PC-9 (cell line): ENCODE results near the gene TRIM34. TPM values are rescaled to one million over a fixed set of nuclear protein-coding genes. Genes with fewer than 3 reads are reported as not detected.

Source experiments
- BruUV-seq: library from RNA; stranded (reverse); fragments of 400-500 nt; replicated peaks from 2 replicates; lab custom pipeline; 2021; lab: Mats Ljungman, UMichigan
- CTCF ChIA-PET: fragments of 300-600 bp; sonication (Branson Sonifier 250); formaldehyde crosslinking; loops from one replicate; lab custom pipeline; 2022; ENCODE audit warnings: antibody characterized with exemption; lab: Charles Lee
- POLR2A ChIA-PET: fragments of 300-600 bp; sonication (Branson Sonifier 250); formaldehyde crosslinking; loops from one replicate; lab custom pipeline; 2022; ENCODE audit warnings: antibody characterized with exemption; ENCODE audit not compliant: unreplicated experiment; lab: Charles Lee
- DNase-seq, 2 experiments: peaks; one replicate each; pipeline versions ENCODE4 v3.0.0 to v3.0.0-alpha.2; 2015 to 2022; ENCODE audit warnings: mixed read lengths in 1 of 2
- H2AFZ ChIP-seq: fragments of 200-600 bp; sonication (generic); 2 replicates; pipeline ENCODE4 v1.8.1; 2017; ENCODE audit warnings: antibody characterized with exemption
- H3F3A ChIP-seq: fragments of 200-600 bp; sonication (generic); 2 replicates; pipeline ENCODE4 v1.8.1; 2017; ENCODE audit warnings: antibody characterized with exemption, mild to moderate bottlenecking, low read depth; ENCODE audit not compliant: insufficient read depth
- H3K27ac ChIP-seq: fragments of 200-600 bp; sonication (generic); 2 replicates; pipeline ENCODE4 v1.6.1; 2016; ENCODE audit warnings: mixed run types
- H3K27me3 ChIP-seq: fragments of 200-600 bp; sonication (generic); 2 replicates; pipeline ENCODE4 v1.6.1; 2016; ENCODE audit warnings: low read depth, mixed run types; ENCODE audit not compliant: insufficient read depth
- H3K36me3 ChIP-seq: fragments of 200-600 bp; sonication (generic); 2 replicates; pipeline ENCODE4 v1.6.1; 2016; ENCODE audit warnings: low read depth, mixed run types
- H3K4me1 ChIP-seq: fragments of 200-600 bp; sonication (generic); replicated peaks from 2 replicates; pipeline ENCODE4 v1.6.1; 2016; ENCODE audit warnings: mixed run types; ENCODE audit not compliant: insufficient read depth
- H3K4me2 ChIP-seq: fragments of 200-600 bp; sonication (generic); 2 replicates; pipeline ENCODE4 v1.6.1; 2017; ENCODE audit warnings: mixed run types
- H3K4me3 ChIP-seq: fragments of 200-600 bp; sonication (generic); 2 replicates; pipeline ENCODE4 v1.6.1; 2016; ENCODE audit warnings: mixed run types
- H3K79me2 ChIP-seq: fragments of 200-600 bp; sonication (generic); 2 replicates; pipeline ENCODE4 v1.6.1; 2017; ENCODE audit warnings: low read depth, mixed run types
- H3K9me2 ChIP-seq: fragments of 200-600 bp; sonication (generic); 2 replicates; pipeline ENCODE4 v1.8.1; 2017; ENCODE audit warnings: mild to moderate bottlenecking; ENCODE audit not compliant: insufficient read depth
- H3K9me3 ChIP-seq: fragments of 200-600 bp; sonication (generic); 2 replicates; pipeline ENCODE4 v1.8.1; 2016; ENCODE audit warnings: low read depth; ENCODE audit not compliant: insufficient read depth
- H4K20me1 ChIP-seq: fragments of 200-600 bp; sonication (generic); 2 replicates; pipeline ENCODE4 v1.8.1; 2017; ENCODE audit not compliant: insufficient read depth
- EZH2 ChIP-seq: fragments of 200-600 bp; sonication (generic); IDR thresholded peaks from 2 replicates; pipeline ENCODE4 v1.8.0; 2017; ENCODE audit warnings: antibody characterized with exemption, low read depth
- intact Hi-C: fragments of 100-400 bp; cut with micrococcal nuclease; formaldehyde crosslinking; loops from one replicate; pipeline ENCODE4 v1.10.0; 2022; ENCODE audit not compliant: unreplicated experiment
- total RNA-seq: library from RNA; stranded (reverse); gene quantifications from 2 replicates; pipeline ENCODE4 v1.2.3, GENCODE V29; 2021
- TF ChIP-seq, protein P1 (sequence below): fragments of 200-600 bp; sonication (generic); conservative IDR thresholded peaks from 2 replicates; pipeline ENCODE4 v1.6.1; 2017; ENCODE audit warnings: mixed run types, antibody characterized with exemption, mild to moderate bottlenecking, moderate library complexity

TRIM34 gene
- total RNA-seq, 1 experiment from 2014 or later: 7.5 TPM

DNA sequence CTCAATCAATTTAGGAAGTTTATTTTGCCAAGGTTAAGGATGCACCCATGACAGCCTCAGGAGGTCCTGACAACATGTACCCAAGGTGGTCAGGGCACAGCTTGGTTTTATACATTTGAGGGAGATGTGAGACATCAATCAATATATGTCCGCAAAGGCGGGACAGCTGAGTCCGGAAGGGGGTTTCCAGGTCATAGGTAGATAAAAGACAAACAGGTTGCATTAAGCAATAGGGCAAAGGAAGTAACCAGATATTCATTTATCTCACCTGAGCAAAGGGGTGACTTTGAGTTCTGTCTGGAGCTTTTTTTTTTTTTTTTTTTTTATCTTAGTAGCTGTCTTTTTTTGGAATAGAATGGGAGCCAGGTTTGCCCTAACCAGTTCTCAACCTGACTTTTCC, 2.0 kb upstream of the TRIM34 start:
- BruUV-seq: no TSS peak
- intact Hi-C loops: no loop called here
- Histone ChIP-seq H2AFZ (no peak overlapping the region), H3K27me3 (no peaks in the 10 kb centered on the region), H3K27ac (no peak overlapping the region), H3K9me2 (no peaks in the 10 kb centered on the region), H3K9me3 (no peaks in the 10 kb centered on the region), H4K20me1 (no peaks in the 10 kb centered on the region), H3K4me1 (peaks cover 58% of the 10 kb centered on the region), H3F3A (peaks cover 31% of the 10 kb centered on the region), H3K4me2 (peak overlapping the region; percentile 40; the same call in 1 of the 2 replicates), H3K79me2 (no peaks in the 10 kb centered on the region), H3K4me3 (no peak overlapping the region), H3K36me3 (no peaks in the 10 kb centered on the region)
- no peak for TF ChIP-seq EZH2
- TF ChIP-seq, protein P1, sequence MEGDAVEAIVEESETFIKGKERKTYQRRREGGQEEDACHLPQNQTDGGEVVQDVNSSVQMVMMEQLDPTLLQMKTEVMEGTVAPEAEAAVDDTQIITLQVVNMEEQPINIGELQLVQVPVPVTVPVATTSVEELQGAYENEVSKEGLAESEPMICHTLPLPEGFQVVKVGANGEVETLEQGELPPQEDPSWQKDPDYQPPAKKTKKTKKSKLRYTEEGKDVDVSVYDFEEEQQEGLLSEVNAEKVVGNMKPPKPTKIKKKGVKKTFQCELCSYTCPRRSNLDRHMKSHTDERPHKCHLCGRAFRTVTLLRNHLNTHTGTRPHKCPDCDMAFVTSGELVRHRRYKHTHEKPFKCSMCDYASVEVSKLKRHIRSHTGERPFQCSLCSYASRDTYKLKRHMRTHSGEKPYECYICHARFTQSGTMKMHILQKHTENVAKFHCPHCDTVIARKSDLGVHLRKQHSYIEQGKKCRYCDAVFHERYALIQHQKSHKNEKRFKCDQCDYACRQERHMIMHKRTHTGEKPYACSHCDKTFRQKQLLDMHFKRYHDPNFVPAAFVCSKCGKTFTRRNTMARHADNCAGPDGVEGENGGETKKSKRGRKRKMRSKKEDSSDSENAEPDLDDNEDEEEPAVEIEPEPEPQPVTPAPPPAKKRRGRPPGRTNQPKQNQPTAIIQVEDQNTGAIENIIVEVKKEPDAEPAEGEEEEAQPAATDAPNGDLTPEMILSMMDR: no peak
- ChIA-PET CTCF (no interaction called here), POLR2A (no interaction called here)
- peak in 1 of 2 experiments; percentile 49 for DNase-seq

DNA sequence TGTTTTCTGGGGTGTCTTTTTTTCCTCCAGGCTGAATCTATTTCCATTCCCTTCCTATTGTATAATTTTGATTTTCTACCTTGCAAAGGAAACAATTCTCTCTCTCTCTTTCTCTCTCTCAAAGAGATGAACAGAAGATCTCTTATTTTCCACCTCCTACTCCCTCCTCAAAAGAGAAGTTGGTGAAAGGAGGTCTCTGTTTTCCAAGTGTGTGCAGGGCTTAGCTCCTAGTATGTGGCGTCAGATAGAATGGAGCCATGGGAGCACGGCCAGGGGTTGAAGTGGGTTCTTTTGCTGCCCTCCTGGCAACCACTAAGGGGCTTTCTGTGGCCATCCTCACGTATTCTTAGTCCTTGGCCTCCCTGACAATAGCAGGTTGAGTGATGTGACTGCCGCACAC, 480 bp downstream of the TRIM34 start:
- Histone ChIP-seq H3K4me2 (peak overlapping the region; percentile 63), H3K27me3 (no peaks in the 10 kb centered on the region), H3K4me1 (peaks cover 44% of the 10 kb centered on the region), H3K9me3 (no peaks in the 10 kb centered on the region), H3K27ac (no peak overlapping the region), H3F3A (peaks cover 17% of the 10 kb centered on the region), H3K9me2 (no peaks in the 10 kb centered on the region), H3K36me3 (no peaks in the 10 kb centered on the region), H3K79me2 (no peaks in the 10 kb centered on the region), H4K20me1 (no peaks in the 10 kb centered on the region), H2AFZ (no peak overlapping the region; the same call in 1 of the 2 replicates), H3K4me3 (peak overlapping the region; percentile 30; the same call in 1 of the 2 replicates)
- POLR2A ChIA-PET: no interaction called here
- intact Hi-C loops: no loop called here
- TF ChIP-seq, protein P1: no peak
- no peak for TF ChIP-seq EZH2
- no peak for DNase-seq
- no TSS peak for BruUV-seq
- CTCF ChIA-PET: no interaction called here

GRCh38 chr11:5626196-5626595, 1.4 kb downstream of the TRIM34 start:
- Histone ChIP-seq H3K79me2 (no peaks in the 10 kb centered on the region), H3K36me3 (no peaks in the 10 kb centered on the region), H3K27me3 (no peaks in the 10 kb centered on the region), H3K4me3 (no peak overlapping the region), H3K4me1 (peaks cover 35% of the 10 kb centered on the region), H2AFZ (no peak overlapping the region), H3K4me2 (peak overlapping the region; percentile 44), H3K9me3 (no peaks in the 10 kb centered on the region), H3F3A (peaks cover 8% of the 10 kb centered on the region; the same call in 1 of the 2 replicates), H3K27ac (peak overlapping the region; percentile 84), H3K9me2 (no peaks in the 10 kb centered on the region), H4K20me1 (no peaks in the 10 kb centered on the region)
- TF ChIP-seq, protein P1: no peak
- TF ChIP-seq EZH2: no peak
- no TSS peak for BruUV-seq
- CTCF ChIA-PET: no interaction called here
- POLR2A ChIA-PET: no interaction called here
- intact Hi-C loops: no loop called here
- DNase-seq: peak in 1 of 2 experiments; percentile 77
